Stimulated activated CD8-positive, alpha-beta memory T cell treated with anti-CD3 and anti-CD28 coated beads, Interleukin-7, amount 100 ng/mL, for 1 hour (primary cell): ENCODE results near the gene PA2G4.
A peak's percentile ranks its signal among the peaks of the same experiment; 100 is the strongest.
"Not testable (repeated sequence)": the region's sequence is repeated elsewhere in the genome, so short reads cannot be mapped to it uniquely, and the experiment has no call there.

Source experiments
- DNase-seq, 2 donors: peaks; one replicate each; pipeline ENCODE4 v3.0.0-alpha.2; 2020; ENCODE audit warnings: low read depth in 2 of 2

Gene PA2G4

DNA sequence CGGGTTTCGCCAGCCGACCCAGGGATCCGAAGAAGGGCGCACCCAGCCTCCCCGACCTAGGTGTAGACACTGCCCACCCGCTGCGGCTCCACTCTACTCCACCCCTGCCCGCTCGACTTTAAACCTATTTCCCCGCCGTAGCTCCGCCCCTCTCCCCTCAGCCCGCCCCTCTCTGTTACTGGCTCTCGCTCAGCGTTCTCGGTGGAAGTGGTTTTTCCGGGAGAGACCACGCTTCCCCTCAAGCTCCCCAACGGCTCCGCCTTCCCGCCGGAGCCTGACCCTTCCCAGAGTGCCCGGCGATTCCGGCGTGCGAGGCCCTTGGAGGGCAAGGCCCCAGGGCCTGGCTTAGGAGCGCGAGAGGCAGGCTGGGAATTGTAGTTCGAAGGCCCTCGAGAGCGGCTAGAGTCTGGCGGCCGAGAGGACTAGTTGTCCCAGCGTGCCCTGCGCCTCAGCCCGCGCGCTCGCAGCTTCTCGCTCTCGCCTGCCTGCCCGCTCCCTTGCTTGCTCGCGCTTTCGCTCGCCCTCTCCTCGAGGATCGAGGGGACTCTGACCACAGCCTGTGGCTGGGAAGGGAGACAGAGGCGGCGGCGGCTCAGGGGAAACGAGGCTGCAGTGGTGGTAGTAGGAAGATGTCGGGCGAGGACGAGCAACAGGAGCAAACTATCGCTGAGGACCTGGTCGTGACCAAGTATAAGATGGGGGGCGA lies at the start of gene PA2G4:
PA2G4 (plus strand) TSS at position 451 of the 706 bp plus-strand sequence; CDS start at position 630, 179 bp downstream.
- peak; percentile 89 to 93 for DNase-seq

DNA sequence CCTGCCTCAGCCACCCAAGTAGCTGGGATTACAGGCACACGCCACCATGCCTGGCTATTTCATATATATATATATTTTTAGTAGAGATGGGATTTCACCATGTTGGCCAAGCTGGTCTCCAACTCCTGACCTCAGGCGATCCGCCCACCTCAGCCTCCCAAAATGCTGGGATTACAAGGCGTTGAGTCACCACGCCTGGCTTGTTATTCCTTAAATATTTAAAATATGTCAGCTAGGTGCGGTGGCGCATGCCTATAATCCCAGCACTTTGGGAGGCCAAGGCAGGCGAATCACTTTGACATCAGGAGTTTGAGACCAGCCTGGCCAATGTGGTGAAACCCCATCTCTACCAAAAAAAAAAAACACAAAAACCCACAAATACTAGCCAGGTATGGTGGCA lies 44.4 kb upstream of the PA2G4 start:
- not testable (repeated sequence) for DNase-seq

DNA sequence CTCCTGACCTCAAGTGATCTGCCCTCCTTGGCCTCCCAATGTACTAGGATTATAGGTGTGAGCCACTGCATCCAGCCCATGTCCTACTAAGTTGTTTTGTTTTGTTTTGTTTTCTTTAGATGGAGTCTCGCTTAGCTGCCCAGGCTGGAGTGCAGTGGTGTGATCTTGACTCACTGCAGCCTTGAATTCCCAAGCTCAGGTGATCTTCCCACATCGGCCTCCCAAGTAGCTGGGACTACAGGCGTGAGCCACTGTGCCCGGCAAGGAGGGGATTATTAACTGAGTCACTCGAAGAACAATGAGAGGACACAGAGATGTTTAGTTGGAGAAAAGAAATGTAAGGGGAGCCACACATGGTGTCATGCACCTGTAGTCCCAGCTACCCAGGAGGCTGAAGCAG lies 42.4 kb upstream of the PA2G4 start:
- no peak for DNase-seq

DNA sequence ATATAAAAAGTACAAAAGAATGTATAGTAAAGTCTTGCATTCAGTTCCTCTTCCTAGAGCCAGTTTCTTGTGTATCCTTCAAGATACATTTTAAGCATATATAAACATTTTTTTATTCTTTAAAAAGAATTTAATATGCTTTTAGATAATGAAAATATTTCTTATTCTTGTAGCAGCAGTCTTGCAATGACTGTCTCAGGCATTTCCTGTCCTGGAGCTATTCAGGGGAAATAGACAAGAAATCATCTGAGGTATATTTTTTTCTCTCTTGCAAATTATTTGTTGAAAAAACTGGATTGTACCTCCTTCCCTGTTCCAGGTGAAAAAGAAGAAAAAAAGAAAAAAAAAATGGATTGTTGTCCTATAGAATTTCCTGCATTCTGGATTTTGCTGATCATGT lies 41.4 kb upstream of the PA2G4 start:
- DNase-seq = no peak

DNA sequence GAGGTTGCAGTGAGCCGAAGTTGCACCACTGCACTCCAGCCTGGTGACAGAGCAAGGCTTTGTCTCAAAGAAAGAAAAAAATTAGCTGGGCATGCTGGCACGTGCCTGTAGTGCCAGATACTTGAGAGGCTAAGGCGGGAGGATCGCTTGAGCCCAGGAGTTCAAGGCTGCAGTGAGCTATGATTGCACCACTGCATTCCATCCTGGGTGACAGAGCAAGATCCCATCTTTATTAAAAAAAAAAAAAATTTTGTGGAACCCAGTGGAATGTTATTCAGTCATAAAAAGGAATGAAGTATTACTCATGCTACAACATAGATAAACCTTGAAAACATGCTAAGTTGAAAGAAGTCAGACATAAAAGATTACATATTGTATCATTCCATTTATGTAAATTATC lies 32.7 kb upstream of the PA2G4 start:
- no peak for DNase-seq

DNA sequence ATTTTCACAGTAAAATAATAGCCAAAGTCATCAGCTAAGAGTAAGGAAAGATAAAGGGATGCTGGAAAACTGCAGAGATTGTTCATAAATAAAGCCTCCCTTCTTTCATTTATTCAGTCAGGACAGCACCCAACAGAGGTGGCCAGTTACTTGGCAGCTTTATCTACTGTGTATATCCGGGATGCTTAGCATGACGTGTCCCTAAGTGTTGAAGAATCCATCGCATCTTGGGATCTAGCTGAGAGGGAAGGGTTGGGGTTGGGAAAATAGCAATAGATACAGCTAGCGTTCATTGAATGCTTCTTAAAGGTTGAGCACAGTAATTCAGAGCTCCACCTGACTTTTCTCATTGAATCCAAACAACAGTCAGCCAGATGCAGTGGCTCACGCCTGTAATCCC lies 30.0 kb upstream of the PA2G4 start:
- no peak for DNase-seq

DNA sequence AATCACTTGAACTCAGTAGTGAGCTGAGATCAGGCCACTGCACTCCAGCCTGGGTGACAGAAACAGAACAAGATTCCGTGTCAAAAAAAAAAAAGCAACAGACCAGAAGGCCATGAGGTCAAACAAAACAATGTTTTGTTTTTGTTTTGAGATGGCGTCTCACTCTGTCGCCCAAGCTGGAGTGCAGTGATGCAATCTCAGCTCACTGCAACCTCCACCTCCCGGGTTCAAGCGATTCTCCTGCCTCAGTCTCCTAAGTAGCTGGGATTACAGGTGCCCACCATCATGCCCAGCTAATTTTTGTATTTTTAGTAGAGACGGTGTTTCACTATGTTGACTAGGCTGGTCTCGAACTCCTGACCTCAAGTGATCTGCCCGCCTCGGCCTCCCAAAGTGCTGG lies 26.4 kb upstream of the PA2G4 start:
- DNase-seq = not testable (repeated sequence)

DNA sequence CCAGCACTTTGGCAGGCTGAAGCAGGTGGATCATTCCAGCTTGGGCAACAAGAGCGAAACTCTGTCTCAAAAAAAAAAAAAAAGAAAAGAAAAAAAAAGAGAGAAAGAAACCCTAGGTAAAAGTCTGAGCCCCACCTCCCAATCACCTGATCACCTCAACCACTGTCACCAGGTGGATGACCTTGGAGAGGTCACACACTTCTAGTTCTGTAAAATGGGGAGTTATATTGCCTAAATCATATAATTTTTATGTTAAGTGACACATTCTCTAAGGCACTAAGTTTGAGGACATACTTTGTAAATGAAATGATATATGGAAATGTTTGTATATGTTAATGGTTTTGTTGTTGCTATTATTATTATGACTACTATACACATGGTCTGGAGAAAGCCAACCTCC lies 25.9 kb upstream of the PA2G4 start:
- no peak for DNase-seq

DNA sequence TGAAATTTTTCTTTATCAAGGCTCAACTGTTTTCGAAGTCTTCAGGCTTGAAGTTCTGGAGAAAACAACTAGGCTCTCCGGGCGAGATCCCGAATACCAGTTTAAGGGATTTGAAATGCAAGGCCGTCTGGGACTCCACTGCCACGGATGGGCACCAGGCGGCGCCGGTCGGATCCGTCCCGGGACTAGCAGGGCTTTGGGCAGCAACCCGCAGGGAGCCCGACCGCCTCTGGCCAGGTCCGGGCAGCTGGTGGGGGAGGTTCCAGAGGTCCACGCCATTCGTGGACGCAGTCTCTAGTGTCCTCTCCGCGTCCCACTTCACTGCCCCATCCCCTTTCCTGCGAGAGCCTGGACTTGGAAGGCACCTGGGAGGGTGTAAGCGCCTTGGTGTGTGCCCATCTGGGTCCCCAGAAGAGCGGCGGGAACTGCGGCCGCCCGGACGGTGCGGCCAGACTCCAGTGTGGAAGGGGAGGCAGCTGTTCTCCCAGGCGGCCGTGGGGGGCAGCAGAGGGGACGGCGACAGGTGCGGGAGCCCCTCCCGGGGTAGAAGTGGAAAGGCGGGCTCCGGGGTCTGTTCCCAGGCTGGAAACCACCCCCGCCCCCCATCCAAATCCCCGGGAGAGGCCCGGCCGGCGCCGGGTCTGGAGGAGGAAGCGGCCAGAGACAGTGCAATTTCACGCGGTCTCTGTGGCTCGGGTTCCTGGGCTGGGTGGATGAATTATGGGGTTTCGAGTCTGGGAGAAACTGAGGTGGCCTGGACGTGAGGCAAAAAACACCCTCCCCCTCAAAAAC lies 25.2 kb upstream of the PA2G4 start:
- peak in 1 of 2 donors; percentile 17 for DNase-seq

DNA sequence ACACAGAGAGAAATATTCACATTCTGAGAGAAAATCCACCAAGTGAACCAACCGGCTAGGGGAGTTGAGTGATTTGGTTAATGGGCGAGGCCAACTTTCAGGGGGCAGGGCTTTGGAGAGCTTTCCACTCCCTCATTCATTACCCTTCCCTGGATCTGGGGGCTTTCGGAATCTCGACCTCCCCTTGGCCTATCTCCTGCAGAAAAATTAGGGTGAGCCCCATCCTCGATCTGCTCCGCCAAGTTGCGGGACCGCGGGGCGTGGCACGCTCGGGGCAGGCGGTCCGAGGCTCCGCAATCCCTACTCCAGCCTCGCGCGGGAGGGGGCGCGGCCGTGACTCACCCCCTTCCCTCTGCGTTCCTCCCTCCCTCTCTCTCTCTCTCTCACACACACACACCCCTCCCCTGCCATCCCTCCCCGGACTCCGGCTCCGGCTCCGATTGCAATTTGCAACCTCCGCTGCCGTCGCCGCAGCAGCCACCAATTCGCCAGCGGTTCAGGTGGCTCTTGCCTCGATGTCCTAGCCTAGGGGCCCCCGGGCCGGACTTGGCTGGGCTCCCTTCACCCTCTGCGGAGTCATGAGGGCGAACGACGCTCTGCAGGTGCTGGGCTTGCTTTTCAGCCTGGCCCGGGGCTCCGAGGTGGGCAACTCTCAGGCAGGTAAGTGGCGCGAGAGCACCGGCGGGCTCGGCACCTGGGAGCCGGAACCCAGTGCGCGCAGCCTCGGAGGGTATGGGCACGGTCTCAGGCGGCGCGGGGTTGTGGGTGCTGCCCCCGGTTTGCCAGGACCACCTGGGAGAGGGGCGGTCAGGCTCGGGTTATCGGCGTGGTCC lies 24.4 kb upstream of the PA2G4 start, which contains the start of gene ERBB3:
ERBB3 (plus strand) TSS at position 443 of the 833 bp plus-strand sequence; CDS start at position 579, 136 bp downstream.
- DNase-seq = peak; percentile 25 to 44

DNA sequence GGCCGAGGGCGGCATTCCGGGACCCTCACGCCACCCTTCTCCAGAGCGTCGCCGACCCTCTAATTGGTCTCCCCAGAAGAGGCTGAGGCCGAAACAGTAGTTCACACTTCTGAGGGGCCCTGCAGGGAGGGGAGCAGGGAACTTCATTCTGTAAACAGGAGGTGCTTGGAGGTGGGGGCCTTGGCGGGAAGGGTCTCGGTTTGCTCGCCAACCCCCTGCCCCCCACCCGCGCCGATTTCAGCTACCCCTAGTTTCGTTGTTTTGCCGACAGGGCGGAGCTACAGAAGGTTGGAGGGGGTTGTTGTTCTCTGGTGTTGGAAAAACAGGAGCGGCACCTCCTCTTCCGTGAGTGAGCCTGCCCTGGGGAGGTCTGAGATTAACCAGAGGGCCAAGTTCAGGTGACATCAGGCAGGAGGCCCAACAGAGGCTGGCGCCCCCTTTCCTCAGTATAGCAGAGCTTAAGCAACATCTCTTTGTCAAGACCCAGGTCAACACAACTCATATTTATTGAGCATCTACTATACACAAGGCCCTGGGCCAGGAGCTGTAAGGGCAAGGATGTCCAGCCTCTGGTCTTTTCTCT lies 23.7 kb upstream of the PA2G4 start:
- no peak for DNase-seq

DNA sequence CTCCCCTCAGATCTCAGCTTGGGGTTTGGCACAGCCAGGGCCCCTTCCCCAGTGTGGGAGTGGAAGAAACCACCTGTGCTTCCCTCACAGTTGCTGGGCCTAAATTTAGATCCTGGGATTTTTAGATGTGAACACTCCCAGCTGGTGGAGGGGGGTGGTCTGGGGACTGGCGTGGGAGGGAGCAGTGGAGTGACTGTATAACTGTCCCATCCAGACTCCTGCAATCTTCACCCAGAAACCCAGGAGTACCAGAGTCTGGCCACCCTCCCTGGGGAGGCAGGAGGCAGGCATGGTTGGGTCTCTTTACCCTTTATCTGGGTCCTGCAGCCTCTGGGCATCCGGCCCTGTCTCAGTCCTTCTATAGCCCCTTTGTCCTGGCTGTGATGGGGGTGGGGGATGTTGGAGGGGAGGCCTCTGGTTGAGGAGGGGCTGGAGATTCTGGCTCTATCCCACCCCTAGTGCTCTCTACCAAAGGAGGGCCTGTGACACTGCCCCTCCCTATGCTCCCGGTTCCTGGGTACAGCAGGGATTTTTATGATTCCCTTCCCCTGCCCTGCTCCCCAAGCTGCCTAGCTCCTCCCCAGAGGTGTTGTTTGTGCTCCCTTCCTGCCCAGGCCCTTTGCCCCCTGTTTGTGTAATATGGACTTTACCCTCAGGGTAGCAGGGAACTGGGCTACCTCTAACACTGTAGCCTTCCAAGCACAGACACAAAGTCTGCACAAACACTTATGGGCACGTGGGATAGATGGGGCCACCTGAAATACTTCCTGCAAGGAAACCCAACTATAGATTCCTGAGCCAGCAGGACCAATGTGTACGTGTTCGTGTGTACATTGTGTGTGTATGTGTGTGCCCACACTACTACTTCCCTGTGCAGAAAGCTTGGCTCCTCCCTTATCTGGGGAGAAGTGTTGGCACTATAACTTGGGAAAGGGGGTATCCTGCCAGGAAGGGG lies 22.7 kb upstream of the PA2G4 start:
- no peak for DNase-seq

DNA sequence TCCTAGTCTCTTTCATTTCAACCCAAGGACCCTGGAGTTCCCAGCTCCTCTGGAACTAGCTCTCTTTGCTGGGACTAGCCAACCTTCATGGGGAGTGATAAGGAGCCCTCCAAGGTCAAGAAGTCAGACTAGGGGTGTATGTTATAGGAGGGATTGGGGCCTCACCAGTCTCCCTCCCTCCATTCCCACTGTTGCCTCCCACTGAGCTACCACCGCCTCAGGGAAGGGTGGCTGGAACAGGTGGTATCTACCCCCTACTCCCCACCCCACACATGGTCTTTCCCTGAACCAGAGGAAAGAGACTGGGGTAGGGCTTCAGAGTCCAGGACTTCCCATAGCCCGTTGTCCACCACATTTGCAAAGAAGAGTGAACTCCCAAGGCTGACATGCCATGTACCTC lies 22.0 kb upstream of the PA2G4 start:
- DNase-seq = no peak

DNA sequence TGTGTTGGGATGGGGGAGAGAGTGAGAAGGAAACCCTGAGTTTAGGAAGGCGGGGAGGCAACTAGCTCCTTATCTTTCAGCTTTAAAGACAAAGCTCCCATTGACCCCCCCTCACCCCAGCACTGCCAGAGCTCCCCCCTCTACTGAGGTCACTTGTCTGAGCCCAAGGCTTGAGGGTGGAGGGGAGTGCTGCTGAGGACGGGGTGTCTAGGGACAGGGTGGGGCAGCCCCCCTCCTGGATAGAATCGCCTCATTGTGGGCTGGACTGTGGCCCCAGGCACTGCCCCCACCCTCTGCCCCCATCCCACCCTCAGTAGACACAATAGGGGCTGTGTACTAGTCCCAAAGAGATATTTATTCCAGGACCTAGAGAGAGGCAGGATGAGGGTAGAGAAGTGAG lies 21.4 kb upstream of the PA2G4 start:
- no peak for DNase-seq

DNA sequence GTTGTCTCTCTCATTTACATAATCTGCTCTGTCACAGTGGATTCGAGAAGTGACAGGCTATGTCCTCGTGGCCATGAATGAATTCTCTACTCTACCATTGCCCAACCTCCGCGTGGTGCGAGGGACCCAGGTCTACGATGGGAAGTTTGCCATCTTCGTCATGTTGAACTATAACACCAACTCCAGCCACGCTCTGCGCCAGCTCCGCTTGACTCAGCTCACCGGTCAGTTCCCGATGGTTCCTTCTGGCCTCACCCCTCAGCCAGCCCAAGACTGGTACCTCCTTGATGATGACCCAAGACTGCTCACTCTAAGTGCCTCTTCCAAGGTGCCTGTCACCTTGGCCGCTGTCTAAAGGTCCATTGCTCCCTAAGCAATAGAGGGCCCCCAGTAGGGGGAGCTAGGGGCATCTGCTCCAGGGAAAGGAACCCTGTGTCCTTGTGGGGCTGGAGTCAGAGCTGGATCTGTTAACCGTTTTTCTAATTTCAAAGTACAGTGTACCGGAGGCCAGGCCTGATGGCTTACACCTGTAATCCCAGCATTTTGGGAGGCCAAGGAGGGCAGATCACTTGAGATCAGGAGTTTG lies 19.3 kb upstream of the PA2G4 start:
- no peak for DNase-seq

DNA sequence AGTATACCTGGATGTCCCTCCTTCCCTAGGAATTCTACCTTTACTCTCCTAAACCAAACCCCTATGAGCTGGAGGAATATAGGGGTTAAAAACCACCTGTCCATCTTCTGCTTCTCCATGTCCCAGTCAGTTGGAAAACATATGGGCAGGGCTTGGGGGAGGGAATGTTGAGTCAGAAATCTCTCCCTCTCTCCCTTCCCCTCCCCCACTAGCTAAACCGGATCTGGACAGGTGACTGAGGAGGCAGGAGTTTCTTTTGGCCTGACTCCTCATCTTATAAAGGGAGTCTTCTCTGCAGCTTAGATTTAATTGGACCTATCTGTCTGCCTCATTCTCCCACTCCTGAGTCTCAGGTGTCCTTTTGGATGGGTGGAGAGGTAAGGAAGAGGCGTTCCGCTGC lies 18.3 kb upstream of the PA2G4 start:
- no peak for DNase-seq

DNA sequence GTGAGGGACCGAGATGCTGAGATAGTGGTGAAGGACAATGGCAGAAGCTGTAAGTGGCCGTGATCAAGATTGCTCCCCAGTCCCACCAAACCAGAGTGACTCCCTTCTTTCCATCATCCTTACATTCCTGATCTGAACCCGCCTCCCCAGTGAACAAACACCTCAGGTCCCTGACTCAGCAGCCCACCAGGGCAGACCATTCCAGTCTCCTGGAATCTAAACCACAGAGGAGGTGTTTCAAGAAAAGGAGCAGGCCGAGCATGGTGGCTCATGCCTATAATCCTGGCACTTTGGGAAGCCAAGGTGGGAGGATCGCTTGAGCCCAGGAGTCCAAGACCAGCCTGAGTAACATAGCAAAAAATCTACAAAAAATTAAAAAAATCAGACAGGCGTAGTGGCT lies 17.8 kb upstream of the PA2G4 start:
- DNase-seq = no peak

DNA sequence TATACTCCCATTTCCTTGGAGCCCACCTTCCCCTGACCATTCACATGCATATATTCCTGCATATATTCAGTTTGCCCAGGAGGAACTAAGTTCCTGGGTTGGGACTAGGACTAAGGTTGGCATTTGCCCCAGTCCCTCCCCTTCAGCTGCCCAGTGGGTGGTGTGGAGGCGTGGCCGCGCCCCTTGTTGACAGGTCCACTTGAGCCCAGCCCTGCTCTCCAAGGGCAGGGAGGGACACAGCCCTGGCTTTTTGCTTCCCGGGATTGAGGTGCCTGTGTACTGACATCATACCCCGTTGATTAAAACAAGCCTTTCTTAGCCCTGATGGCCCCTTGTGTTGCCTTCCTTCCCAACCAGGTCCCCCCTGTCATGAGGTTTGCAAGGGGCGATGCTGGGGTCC lies 17.1 kb upstream of the PA2G4 start:
- DNase-seq = no peak

DNA sequence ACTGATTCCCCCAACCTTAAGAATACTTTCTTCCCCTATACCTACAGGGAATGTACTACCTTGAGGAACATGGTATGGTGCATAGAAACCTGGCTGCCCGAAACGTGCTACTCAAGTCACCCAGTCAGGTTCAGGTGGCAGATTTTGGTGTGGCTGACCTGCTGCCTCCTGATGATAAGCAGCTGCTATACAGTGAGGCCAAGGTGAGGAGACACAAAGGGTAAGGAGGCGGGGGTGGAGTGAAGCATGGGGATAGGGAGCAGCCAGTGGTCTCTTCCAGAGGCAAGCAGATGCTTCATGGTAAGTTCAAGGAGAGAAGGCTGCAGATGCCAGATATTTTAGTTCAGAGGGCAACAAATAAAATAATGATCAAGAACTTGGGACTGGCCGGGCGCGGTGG lies 6.6 kb upstream of the PA2G4 start:
- DNase-seq = no peak

DNA sequence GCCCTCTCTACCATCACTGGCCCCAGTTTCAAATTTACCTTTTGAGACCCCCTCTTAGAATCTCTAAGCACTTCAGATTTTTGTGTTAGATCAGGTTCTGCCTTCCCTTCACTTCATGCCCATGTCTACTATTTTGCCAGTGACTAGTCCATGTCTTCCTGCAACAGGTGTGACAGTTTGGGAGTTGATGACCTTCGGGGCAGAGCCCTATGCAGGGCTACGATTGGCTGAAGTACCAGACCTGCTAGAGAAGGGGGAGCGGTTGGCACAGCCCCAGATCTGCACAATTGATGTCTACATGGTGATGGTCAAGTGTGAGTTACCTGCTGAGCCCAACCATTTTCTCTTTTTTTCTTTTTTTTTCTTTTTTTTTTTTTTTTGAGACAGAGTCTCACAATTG lies 5.8 kb upstream of the PA2G4 start:
- no peak for DNase-seq
